SU-DHL-6 (cell line): Measurements from ENCODE around the gene SLC9A1.

Source experiments
- H2AFZ ChIP-seq: fragments of 200-600 bp; sonication (generic); 2 replicates; pipeline ENCODE4 v1.6.1; 2014; ENCODE audit warnings: low read depth, mild to moderate bottlenecking, moderate library complexity, mixed read lengths, antibody characterized with exemption, low read length; ENCODE audit not compliant: severe bottlenecking
- H3F3A ChIP-seq: fragments of 200-600 bp; shearing (Covaris generic); 2 replicates; pipeline ENCODE4 v1.6.0; 2016; ENCODE audit warnings: antibody characterized with exemption, mild to moderate bottlenecking; ENCODE audit not compliant: insufficient read depth
- H3K27ac ChIP-seq: fragments of 200-600 bp; sonication (generic); 2 replicates; pipeline ENCODE4 v1.5.1; 2016; ENCODE audit warnings: low read depth, mild to moderate bottlenecking, low read length, moderate library complexity, mixed read lengths
- H3K27me3 ChIP-seq: fragments of 200-600 bp; sonication (generic), shearing (Covaris generic); 2 replicates; pipeline ENCODE4 v1.6.0; 2014; ENCODE audit warnings: mild to moderate bottlenecking, low read length
- H3K36me3 ChIP-seq: fragments of 200-600 bp; sonication (generic); 2 replicates; pipeline ENCODE4 v1.6.1; 2014; ENCODE audit warnings: mild to moderate bottlenecking, low read length, mixed read lengths
- H3K4me2 ChIP-seq: fragments of 300-600, 200-600 bp; shearing (Covaris generic), sonication (generic); 2 replicates; pipeline ENCODE4 v1.6.0; 2014; ENCODE audit warnings: low read length, low read depth, mild to moderate bottlenecking; ENCODE audit not compliant: poor library complexity, severe bottlenecking
- H3K4me3 ChIP-seq: fragments of 200-600 bp; sonication (generic); 2 replicates; pipeline ENCODE4 v1.5.1; 2014; ENCODE audit warnings: antibody characterized with exemption, low read length, mild to moderate bottlenecking, mixed read lengths; ENCODE audit not compliant: insufficient read depth, poor library complexity, severe bottlenecking
- H3K79me2 ChIP-seq: fragments of 200-600 bp; sonication (generic); 2 replicates; pipeline ENCODE4 v1.6.1; 2014; ENCODE audit warnings: mild to moderate bottlenecking, low read length, moderate library complexity; ENCODE audit not compliant: insufficient read depth
- H3K9ac ChIP-seq: fragments of 200-600 bp; sonication (generic); 2 replicates; pipeline ENCODE4 v1.7.0; 2014; ENCODE audit warnings: mild to moderate bottlenecking, low read length
- H3K9me2 ChIP-seq: fragments of 200-600 bp; sonication (generic); replicated peaks from 2 replicates; pipeline ENCODE4 v1.6.1; 2014; ENCODE audit warnings: low read length; ENCODE audit not compliant: insufficient read depth
- H3K9me3 ChIP-seq: fragments of 200-600 bp; sonication (generic); 2 replicates; pipeline ENCODE4 v1.6.1; 2014; ENCODE audit warnings: low read length, mixed read lengths; ENCODE audit not compliant: insufficient read depth
- H4K20me1 ChIP-seq: fragments of 200-600 bp; sonication (generic); 2 replicates; pipeline ENCODE4 v1.6.1; 2014; ENCODE audit warnings: low read depth, mild to moderate bottlenecking, antibody characterized with exemption, low read length, moderate library complexity, mixed read lengths
- EZH2phosphoT487 ChIP-seq: fragments of 200-600 bp; sonication (generic), shearing (Covaris generic); conservative IDR thresholded peaks from 2 replicates; pipeline ENCODE4 v1.6.1; 2018; ENCODE audit warnings: mild to moderate bottlenecking, antibody characterized with exemption, low read length, moderate library complexity, mixed read lengths
- TF ChIP-seq, protein P1 (sequence below): fragments of 200-600 bp; sonication (generic); IDR thresholded peaks from one replicate; pipeline ENCODE4 v1.5.1; 2017; ENCODE audit warnings: antibody characterized with exemption, mild to moderate bottlenecking, low read length, moderate library complexity; ENCODE audit not compliant: insufficient read depth, poor library complexity, severe bottlenecking

SLC9A1 gene

DNA sequence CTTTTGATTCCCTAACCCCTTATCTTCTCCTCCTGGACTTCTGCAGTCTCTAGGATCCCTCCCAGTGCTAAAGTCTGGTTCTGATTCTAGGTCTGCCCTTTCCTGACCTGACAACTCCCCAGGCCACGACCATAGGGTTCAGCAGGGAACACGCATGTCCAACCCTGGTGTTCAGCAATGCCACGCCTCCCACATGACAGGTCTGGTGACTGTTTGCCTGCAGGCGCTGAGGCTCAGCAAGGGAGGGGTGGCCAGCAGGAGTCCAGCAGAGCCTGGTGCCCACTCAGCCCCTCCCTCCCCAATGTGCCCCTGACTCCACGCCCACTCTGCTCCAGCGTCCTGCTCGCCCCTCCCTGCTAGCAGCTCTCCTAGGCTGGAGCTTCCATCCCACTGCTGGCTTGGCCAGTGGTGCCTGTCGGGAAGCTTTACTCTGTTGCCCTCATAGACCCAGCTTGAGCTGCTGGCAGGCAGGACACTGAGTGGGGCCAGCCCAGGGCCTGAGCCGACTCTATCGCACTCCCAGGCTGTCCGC lies 17.3 kb downstream of the SLC9A1 start:
- no peak overlapping the region for H3K4me2 ChIP-seq
- no peaks in the 10 kb centered on the region for H3K27me3 ChIP-seq
- no peak overlapping the region for H2AFZ ChIP-seq
- no peaks in the 10 kb centered on the region for H4K20me1 ChIP-seq
- no peaks in the 10 kb centered on the region for H3K36me3 ChIP-seq
- H3F3A ChIP-seq: no peaks in the 10 kb centered on the region
- TF ChIP-seq, protein P1, sequence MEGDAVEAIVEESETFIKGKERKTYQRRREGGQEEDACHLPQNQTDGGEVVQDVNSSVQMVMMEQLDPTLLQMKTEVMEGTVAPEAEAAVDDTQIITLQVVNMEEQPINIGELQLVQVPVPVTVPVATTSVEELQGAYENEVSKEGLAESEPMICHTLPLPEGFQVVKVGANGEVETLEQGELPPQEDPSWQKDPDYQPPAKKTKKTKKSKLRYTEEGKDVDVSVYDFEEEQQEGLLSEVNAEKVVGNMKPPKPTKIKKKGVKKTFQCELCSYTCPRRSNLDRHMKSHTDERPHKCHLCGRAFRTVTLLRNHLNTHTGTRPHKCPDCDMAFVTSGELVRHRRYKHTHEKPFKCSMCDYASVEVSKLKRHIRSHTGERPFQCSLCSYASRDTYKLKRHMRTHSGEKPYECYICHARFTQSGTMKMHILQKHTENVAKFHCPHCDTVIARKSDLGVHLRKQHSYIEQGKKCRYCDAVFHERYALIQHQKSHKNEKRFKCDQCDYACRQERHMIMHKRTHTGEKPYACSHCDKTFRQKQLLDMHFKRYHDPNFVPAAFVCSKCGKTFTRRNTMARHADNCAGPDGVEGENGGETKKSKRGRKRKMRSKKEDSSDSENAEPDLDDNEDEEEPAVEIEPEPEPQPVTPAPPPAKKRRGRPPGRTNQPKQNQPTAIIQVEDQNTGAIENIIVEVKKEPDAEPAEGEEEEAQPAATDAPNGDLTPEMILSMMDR: no peak
- TF ChIP-seq EZH2phosphoT487: no peak
- H3K79me2 ChIP-seq: no peaks in the 10 kb centered on the region; the same call in 1 of the 2 replicates
- H3K9me3 ChIP-seq: no peaks in the 10 kb centered on the region
- H3K27ac ChIP-seq: no peak overlapping the region
- no peak overlapping the region for H3K4me3 ChIP-seq
- no peaks in the 10 kb centered on the region for H3K9me2 ChIP-seq
- H3K9ac ChIP-seq: no peak overlapping the region

DNA sequence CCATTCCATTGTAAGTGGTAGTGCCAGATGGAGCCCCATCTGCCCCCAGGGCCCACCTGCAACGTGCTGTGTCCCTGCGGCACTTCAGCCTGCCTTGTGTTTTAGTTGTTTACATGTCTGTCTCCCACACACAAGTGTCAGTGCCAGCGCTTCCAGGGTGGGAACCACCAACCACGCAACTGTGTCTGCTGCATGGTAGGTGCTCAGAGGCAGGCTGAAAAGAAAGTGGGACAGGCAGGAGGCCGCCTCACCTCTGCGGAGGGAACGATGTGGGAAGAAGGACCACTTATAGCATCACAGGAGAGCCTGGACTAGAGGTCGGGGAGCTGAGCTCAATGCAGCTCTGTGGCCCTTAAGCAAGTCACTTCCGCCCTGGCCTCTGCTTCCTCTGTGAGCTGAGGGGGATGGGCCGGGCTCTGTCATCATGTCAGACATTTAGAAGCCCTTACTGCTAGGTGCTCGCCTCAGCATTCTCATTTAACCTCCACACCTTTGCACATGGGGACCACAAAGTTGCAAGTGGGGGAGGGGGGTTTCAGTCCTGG lies 17.9 kb downstream of the SLC9A1 start:
- Histone ChIP-seq H3K27me3 (no peaks in the 10 kb centered on the region), H2AFZ (no peak overlapping the region), H3K79me2 (no peaks in the 10 kb centered on the region; the same call in 1 of the 2 replicates), H3F3A (no peaks in the 10 kb centered on the region), H4K20me1 (no peaks in the 10 kb centered on the region), H3K9me2 (no peaks in the 10 kb centered on the region), H3K36me3 (no peaks in the 10 kb centered on the region), H3K4me2 (no peak overlapping the region), H3K9ac (no peak overlapping the region), H3K4me3 (no peak overlapping the region), H3K9me3 (no peaks in the 10 kb centered on the region), H3K27ac (no peak overlapping the region)
- TF ChIP-seq, protein P1: no peak
- TF ChIP-seq EZH2phosphoT487: no peak

DNA sequence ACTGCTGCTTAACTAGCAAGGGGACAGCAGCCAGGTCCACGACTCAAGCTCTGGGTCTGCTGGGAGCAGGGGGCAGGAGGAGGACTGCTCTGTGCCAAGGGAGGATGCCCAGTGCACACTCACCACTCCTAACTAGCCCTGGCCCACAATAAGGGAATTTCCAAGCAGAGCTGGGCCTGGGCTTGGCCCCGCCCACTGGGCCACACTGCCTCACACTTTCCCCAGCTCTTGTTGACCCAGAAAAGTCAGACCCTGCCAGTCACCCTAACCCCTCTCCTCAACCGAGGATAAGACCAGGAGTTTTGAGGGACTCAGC lies 18.7 kb downstream of the SLC9A1 start:
- no peaks in the 10 kb centered on the region for H3K9me2 ChIP-seq
- H3K4me3 ChIP-seq: no peak overlapping the region
- H4K20me1 ChIP-seq: no peaks in the 10 kb centered on the region
- no peaks in the 10 kb centered on the region for H3F3A ChIP-seq
- H3K4me2 ChIP-seq: no peak overlapping the region
- H3K27ac ChIP-seq: no peak overlapping the region
- no peak overlapping the region for H3K9ac ChIP-seq
- TF ChIP-seq EZH2phosphoT487: no peak
- TF ChIP-seq, protein P1: no peak
- H3K9me3 ChIP-seq: no peaks in the 10 kb centered on the region
- no peak overlapping the region for H2AFZ ChIP-seq
- no peaks in the 10 kb centered on the region for H3K27me3 ChIP-seq
- no peaks in the 10 kb centered on the region; the same call in 1 of the 2 replicates for H3K79me2 ChIP-seq
- no peaks in the 10 kb centered on the region for H3K36me3 ChIP-seq
